Measurements from ENCODE around the gene BIVM.
A peak's percentile ranks its signal among the peaks of the same experiment; 100 is the strongest.

Gene BIVM

DNA sequence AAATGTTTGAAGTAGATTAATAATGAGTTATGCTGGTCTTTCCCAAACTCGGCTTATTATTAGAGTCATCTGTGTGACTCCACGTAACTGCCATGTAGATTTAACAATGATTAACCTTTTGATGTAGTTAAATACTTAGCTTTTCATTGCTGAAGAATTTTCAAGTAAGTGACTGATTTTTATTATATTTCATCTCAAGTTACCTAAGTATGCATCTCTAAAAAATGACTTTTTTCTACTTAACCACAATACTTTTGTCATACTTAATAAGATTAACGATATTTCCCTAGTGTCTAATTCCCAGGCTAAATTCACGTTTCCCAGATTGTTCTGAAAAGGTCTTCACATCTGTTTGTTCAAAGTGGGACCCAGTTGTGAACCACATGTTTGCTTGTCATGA lies 17.8 kb downstream of the BIVM start:
- ChIA-PET POLR2A (ENCODE audit: low non-redundant PET) (no interaction called here), CTCF (no interaction called here)
- H3K27ac ChIP-seq, result no peak overlapping the region
- TF ChIP-seq CTCF (conservative IDR thresholded peaks at IDR 0.05; ENCODE audit: low read depth), result no peak
- no peak for DNase-seq (ENCODE audit: low spot score)

DNA sequence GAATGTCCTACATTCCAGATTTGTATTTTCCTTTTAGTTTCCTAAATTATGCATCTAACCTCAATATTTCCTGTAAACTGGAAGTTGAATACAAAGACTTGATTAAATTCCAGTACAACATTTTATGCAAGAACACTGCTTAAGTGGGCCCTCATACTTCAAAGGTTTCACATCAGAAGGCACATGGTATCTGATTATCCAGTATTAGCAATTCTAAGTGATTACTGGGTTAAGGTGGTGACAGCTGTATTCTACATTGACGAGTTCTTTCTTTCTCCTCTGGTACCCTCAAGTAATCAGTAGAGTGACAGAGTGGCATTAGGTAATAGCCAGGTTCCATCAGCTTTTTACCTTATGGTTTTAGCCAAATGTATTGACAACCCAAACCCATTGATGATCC lies 18.3 kb downstream of the BIVM start:
- no peak overlapping the region for H3K27ac ChIP-seq
- ChIA-PET POLR2A (ENCODE audit: low non-redundant PET) (no interaction called here), CTCF (interaction anchor here (0.6 kb wide), 1 partner anchor 66 kb away, joined by 4 read pairs; no protein-coding TSS in a partner anchor)
- DNase-seq (ENCODE audit: low spot score), result no peak
- TF ChIP-seq CTCF (conservative IDR thresholded peaks at IDR 0.05; ENCODE audit: low read depth), result no peak

- DNase-seq (ENCODE audit: low spot score), result no peak
- POLR2A ChIA-PET (ENCODE audit: low non-redundant PET), result no interaction called here
- CTCF ChIA-PET, result interaction anchor here (0.5 kb wide), 1 partner anchor 232 kb away, joined by 3 read pairs; no protein-coding TSS in a partner anchor
- no peak for TF ChIP-seq CTCF (conservative IDR thresholded peaks at IDR 0.05; ENCODE audit: low read depth)
- H3K27ac ChIP-seq, result no peak overlapping the region
Measured at GRCh38 chr13:102817907-102818306, 19.0 kb downstream of the BIVM start.

- no peak for DNase-seq (ENCODE audit: low spot score)
- POLR2A ChIA-PET (ENCODE audit: low non-redundant PET), result no interaction called here
- CTCF ChIA-PET, result interaction anchor here (0.9 to 1.5 kb wide), 3 partner anchors 11 to 25 kb away, joined by 4 to 5 read pairs (median 4); no protein-coding TSS in a partner anchor
- H3K27ac ChIP-seq, result peak overlapping the region; percentile 86
- no peak for TF ChIP-seq CTCF (conservative IDR thresholded peaks at IDR 0.05; ENCODE audit: low read depth)
Measured at GRCh38 chr13:102825400-102825799, 26.5 kb downstream of the BIVM start.

DNA sequence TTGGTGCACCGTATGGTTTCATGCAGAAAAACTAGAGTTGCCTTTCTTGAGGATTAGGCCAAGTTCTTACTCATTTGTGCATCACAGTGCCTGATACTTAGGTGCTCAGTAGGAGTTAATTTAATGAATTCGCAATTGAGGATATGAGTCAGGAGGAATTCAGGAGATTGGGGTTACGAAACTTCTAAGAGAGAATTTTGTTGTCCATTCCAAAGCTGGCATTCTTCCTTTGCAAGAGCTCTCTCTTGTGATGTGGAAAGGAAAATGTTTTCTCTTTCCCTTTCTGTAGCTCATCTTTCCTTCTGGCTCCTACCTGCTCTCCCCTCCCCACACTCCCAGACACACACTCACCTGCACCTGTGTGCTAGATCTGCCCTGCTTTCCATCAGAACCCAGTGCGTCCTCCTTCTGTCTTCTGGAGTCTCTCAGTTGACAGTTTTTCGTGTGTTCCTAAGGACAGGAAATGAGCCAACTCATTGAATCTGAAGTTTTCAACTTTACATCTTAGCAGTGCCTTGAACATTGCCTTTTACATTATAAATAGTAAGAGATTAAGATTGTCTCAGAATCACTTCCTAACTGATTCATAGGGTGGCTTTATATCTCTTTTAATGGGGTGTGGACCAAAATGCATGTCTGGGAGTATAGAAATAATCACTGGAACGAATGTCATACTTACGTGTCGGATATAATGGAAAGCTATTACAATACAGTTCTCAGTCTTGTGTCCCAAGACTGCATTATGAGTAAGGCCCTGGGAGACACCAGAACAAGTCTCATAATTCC lies 27.2 kb downstream of the BIVM start:
- DNase-seq (ENCODE audit: low spot score), result peak; percentile 84
- TF ChIP-seq CTCF (conservative IDR thresholded peaks at IDR 0.05; ENCODE audit: low read depth), result no peak
- POLR2A ChIA-PET (ENCODE audit: low non-redundant PET), result interaction anchor here (1.1 kb wide), 1 partner anchor 52 kb away, joined by 3 read pairs; the partner anchor contains the start of gene TEX30
- H3K27ac ChIP-seq, result peak overlapping the region; percentile 86
- CTCF ChIA-PET, result interaction anchor here (0.9 to 1.5 kb wide), 3 partner anchors 11 to 26 kb away, joined by 4 to 5 read pairs (median 4); no protein-coding TSS in a partner anchor

- no peak for TF ChIP-seq CTCF (conservative IDR thresholded peaks at IDR 0.05; ENCODE audit: low read depth)
- H3K27ac ChIP-seq, result peak overlapping the region; percentile 68
- ChIA-PET POLR2A (ENCODE audit: low non-redundant PET) (no interaction called here), CTCF (no interaction called here)
- DNase-seq (ENCODE audit: low spot score), result no peak
Measured at GRCh38 chr13:102830646-102831045, 31.7 kb downstream of the BIVM start.

Data from RWPE1 (cell line).